K562 (cell line): Measurements from ENCODE around the gene SYNCRIP. TPM values are rescaled to one million over a fixed set of nuclear protein-coding genes. Genes with fewer than 3 reads are reported as not detected.

Experiments
- ATAC-seq: fragments of 200-7000 bp; cut with Tn5 transposase; 3 replicates; pipeline ENCODE4 v1.9.1; 2020; ENCODE audit warnings: moderate library complexity
- BruUV-seq: library from RNA; stranded (reverse); fragments of 400-500 nt; replicated peaks from 2 replicates; lab custom pipeline; 2021; lab: Mats Ljungman, UMichigan
- CTCF ChIA-PET: fragments of 300-600 bp; formaldehyde crosslinking; extraction: SDS; loops from one replicate; lab custom pipeline; 2021; ENCODE audit warnings: low intra/inter-chr PET ratio; lab: Yijun Ruan, JAX
- POLR2A ChIA-PET: fragments of 300-600, 350-650 bp; sonication (Branson Sonifier 250); formaldehyde crosslinking; extraction: SDS; loops from one replicate; lab custom pipeline; 2021; ENCODE audit warnings: antibody characterized with exemption, inconsistent platforms; lab: Yijun Ruan, JAX
- DNase-seq, 4 experiments: peaks; one replicate each; pipeline versions ENCODE4 v3.0.0 to v3.0.0-alpha.2; 2011 to 2018; ENCODE audit warnings: low spot score in 3 of 4, mixed read lengths in 3 of 4; ENCODE audit errors: extremely low read depth in 1 of 4
- FAIRE-seq: peaks from 2 replicates; lab custom pipeline; 2011; peaks lifted over from hg19 to GRCh38; lab: Jason Lieb, UNC
- H2AFZ ChIP-seq: 2 replicates; pipeline ENCODE4 v1.6.0; 2011; ENCODE audit warnings: low read depth, low read length, control low read depth, inconsistent platforms
- H3K27ac ChIP-seq: fragments of 200-600 bp; 3 replicates; pipeline ENCODE4 v1.8.0; 2011; ENCODE audit warnings: low read depth, mild to moderate bottlenecking, control low read depth, inconsistent platforms, low read length, moderate library complexity, mixed read lengths; ENCODE audit errors: extremely low read depth
- H3K27me3 ChIP-seq, 2 experiments: fragments of 300-600 bp in 1 of 2; 2 replicates in 1 of 2; 3 replicates in 1 of 2; pipeline versions ENCODE4 v1.6.0 to v1.8.0; 2011; ENCODE audit warnings: inconsistent platforms in 2 of 2, low read length in 2 of 2, mild to moderate bottlenecking in 1 of 2, mixed read lengths in 1 of 2, moderate library complexity in 1 of 2; ENCODE audit not compliant: control insufficient read depth in 2 of 2, insufficient read depth in 2 of 2
- H3K36me3 ChIP-seq: fragments of 300-600 bp; 3 replicates; pipeline ENCODE4 v1.8.0; 2011; ENCODE audit warnings: mild to moderate bottlenecking, low read length, inconsistent platforms; ENCODE audit not compliant: control insufficient read depth, insufficient read depth
- H3K4me1 ChIP-seq, 2 experiments: fragments of 200-600 bp in 1 of 2; replicated peaks in 1 of 2; 2 replicates in 1 of 2; 3 replicates in 1 of 2; pipeline versions ENCODE4 v1.5.1 to v1.8.0; 2011; ENCODE audit warnings: inconsistent platforms in 2 of 2, low read length in 2 of 2, mild to moderate bottlenecking in 1 of 2, mixed read lengths in 1 of 2, moderate library complexity in 1 of 2; ENCODE audit not compliant: control insufficient read depth in 2 of 2, insufficient read depth in 2 of 2
- H3K4me2 ChIP-seq: 2 replicates; pipeline ENCODE4 v1.6.1; 2011; ENCODE audit warnings: low read length, control low read depth, inconsistent platforms, mixed read lengths; ENCODE audit not compliant: insufficient read depth
- H3K4me3 ChIP-seq: fragments of 200-600 bp; sonication (generic), shearing (Covaris generic); 2 replicates; pipeline ENCODE4 v1.5.1; 2016; ENCODE audit warnings: control low read depth, inconsistent platforms
- H3K79me2 ChIP-seq: fragments of 200-600 bp; 3 replicates; pipeline ENCODE4 v1.8.0; 2011; ENCODE audit warnings: low read length, inconsistent platforms; ENCODE audit not compliant: control insufficient read depth, insufficient read depth
- H3K9ac ChIP-seq, 2 experiments: 2 replicates each; pipeline versions ENCODE4 v1.6.0 to v1.6.1; 2011; ENCODE audit warnings: low read depth in 2 of 2, low read length in 2 of 2, control low read depth in 1 of 2, inconsistent platforms in 1 of 2, mild to moderate bottlenecking in 1 of 2, mixed read lengths in 1 of 2; ENCODE audit not compliant: insufficient read depth in 1 of 2
- H3K9me1 ChIP-seq: one replicate; pipeline ENCODE4 v1.6.0; 2011; ENCODE audit warnings: inconsistent platforms, mild to moderate bottlenecking, low read length, moderate library complexity; ENCODE audit not compliant: control insufficient read depth, insufficient read depth
- H3K9me3 ChIP-seq: replicated peaks from 2 replicates; pipeline ENCODE4 v1.5.1; 2011; ENCODE audit warnings: low read depth, low read length, inconsistent platforms; ENCODE audit not compliant: control insufficient read depth, insufficient read depth
- H4K20me1 ChIP-seq: replicated peaks from 2 replicates; pipeline ENCODE4 v1.6.1; 2011; ENCODE audit warnings: low read length, inconsistent platforms, mixed read lengths; ENCODE audit not compliant: control insufficient read depth, insufficient read depth
- C11orf30 ChIP-seq: fragments of 450-650 bp; IDR thresholded peaks from 2 replicates; pipeline ENCODE4 v1.6.1; 2016; ENCODE audit warnings: low read depth, mild to moderate bottlenecking
- FOXA1 ChIP-seq: fragments of 450-650 bp; IDR thresholded peaks from 2 replicates; pipeline ENCODE4 v1.6.1; 2016; ENCODE audit warnings: mild to moderate bottlenecking, borderline replicate concordance
- HMG20B ChIP-seq: fragments of 250-450 bp; sonication (Bioruptor Pico); IDR thresholded peaks from 2 replicates; pipeline ENCODE4 v1.5.0; 2021; ENCODE audit warnings: mild to moderate bottlenecking
- MAFF ChIP-seq: IDR thresholded peaks from 2 replicates; pipeline ENCODE4 v1.6.1; 2012; ENCODE audit warnings: low read length, improper control_type of control experiment
- NEUROD1 ChIP-seq: fragments of 150-350 bp; IDR thresholded peaks from 2 replicates; pipeline ENCODE4 v1.6.1; 2014; ENCODE audit warnings: borderline replicate concordance, low read length, low read depth; ENCODE audit not compliant: partially characterized antibody
- NFE2 ChIP-seq: IDR thresholded peaks from 2 replicates; pipeline ENCODE4 v1.6.1; 2014; ENCODE audit warnings: antibody characterized with exemption, low read depth
- RBM25 ChIP-seq: fragments of 200-400 bp; formaldehyde crosslinking; IDR thresholded peaks from 2 replicates; pipeline ENCODE4 v1.6.1; 2018; ENCODE audit warnings: low read length, low read depth, moderate library complexity; ENCODE audit not compliant: severe bottlenecking
- SIN3B ChIP-seq: fragments of 450-650 bp; IDR thresholded peaks from 2 replicates; pipeline ENCODE4 v1.6.1; 2017; ENCODE audit warnings: low read depth, mild to moderate bottlenecking, moderate library complexity
- SMC3 ChIP-seq: conservative IDR thresholded peaks from 2 replicates; pipeline ENCODE4 v1.6.1; 2011; ENCODE audit warnings: low read depth, low read length, improper control_type of control experiment; ENCODE audit not compliant: insufficient read depth
- STAT5A ChIP-seq: IDR thresholded peaks from 2 replicates; pipeline ENCODE4 v1.6.1; 2012; ENCODE audit warnings: low read length, inconsistent platforms, borderline replicate concordance
- ZNF316 ChIP-seq: fragments of 450-650 bp; IDR thresholded peaks from 2 replicates; pipeline ENCODE4 v1.6.1; 2016
- ZNF707 ChIP-seq: fragments of 250-450 bp; sonication (Bioruptor Pico); conservative IDR thresholded peaks from 2 replicates; pipeline ENCODE4 v1.8.0; 2022; ENCODE audit warnings: inconsistent platforms, mild to moderate bottlenecking, moderate library complexity
- WGBS: fragments of 100-300 bp; shearing (Covaris generic); methylation state at CpG from one replicate; pipeline ENCODE4 v1.1.6; 2016; ENCODE audit warnings: low coverage, mixed read lengths; ENCODE audit not compliant: insufficient coverage; ENCODE audit errors: missing lambda C conversion rate; 5-methylcytosine and 5-hydroxymethylcytosine counted together
- in situ Hi-C: fragments of 300-500 bp; cut with MboI; formaldehyde crosslinking; loops from 4 replicates; pipeline ENCODE4 v1.15.0; 2018; ENCODE audit warnings: inconsistent platforms, mixed read lengths
- intact Hi-C: fragments of 100-400 bp; cut with micrococcal nuclease; formaldehyde crosslinking; loops from 2 replicates; pipeline ENCODE4 v1.14.2; 2022
- polyA plus RNA-seq, 8 experiments: library from polyadenylated mRNA; depleted of rRNA in 4 of 8; stranded (reverse) in 5 of 8; unstranded in 3 of 8; fragments of >200 nt; fragmentation: Nextera tagmentation in 2 of 8; fragmentation: Illumina TruSeq in 1 of 8; extraction: Ambion mirVana in 2 of 8; extraction: Trizol in 1 of 8; gene quantifications; 2 replicates each; pipeline versions ENCODE4 v1.2.1 to v1.2.3, GENCODE V29; 2011 to 2014; ENCODE audit warnings: inconsistent platforms in 1 of 8, missing spikeins in 1 of 8
- total RNA-seq, 7 experiments: library from RNA; depleted of rRNA in 6 of 7; stranded (reverse); fragments of >200 nt in 6 of 7; fragmentation: Illumina TruSeq in 2 of 7; extraction: Trizol in 2 of 7; gene quantifications; 2 replicates each; pipeline versions ENCODE4 v1.2.1 to v1.2.3, GENCODE V29; 2011 to 2021; ENCODE audit warnings: low replicate concordance in 1 of 7
- TF ChIP-seq, protein P1 (sequence below): fragments of 250-450 bp; sonication (Bioruptor Pico); IDR thresholded peaks from 2 replicates; pipeline ENCODE4 v1.5.0; 2021
- TF ChIP-seq, protein P2 (sequence below), 2 experiments: fragments of 450-650 bp in 1 of 2; sonication (generic) in 1 of 2; formaldehyde crosslinking; conservative IDR thresholded peaks; 2 replicates each; pipeline versions ENCODE4 v1.4.0 to v1.8.1; 2020 to 2022; ENCODE audit warnings: mild to moderate bottlenecking in 1 of 2, missing genetic modification reagents in 1 of 2
- TF ChIP-seq, protein P3 (sequence below): fragments of 450-650 bp; IDR thresholded peaks from 2 replicates; pipeline ENCODE4 v1.6.1; 2016; ENCODE audit warnings: antibody characterized with exemption
- TF ChIP-seq, protein P4 (sequence below): sonication (generic); formaldehyde crosslinking; IDR thresholded peaks from 2 replicates; pipeline ENCODE4 v1.8.0; 2022; ENCODE audit warnings: mild to moderate bottlenecking, missing genetic modification reagents

SYNCRIP gene
- total and polyA plus RNA-seq, 9 of the 15 experiments (the other 6 are each of a cell fraction or from before 2014, with no cell fraction given), result 46.5 to 295 (median 140) TPM

DNA sequence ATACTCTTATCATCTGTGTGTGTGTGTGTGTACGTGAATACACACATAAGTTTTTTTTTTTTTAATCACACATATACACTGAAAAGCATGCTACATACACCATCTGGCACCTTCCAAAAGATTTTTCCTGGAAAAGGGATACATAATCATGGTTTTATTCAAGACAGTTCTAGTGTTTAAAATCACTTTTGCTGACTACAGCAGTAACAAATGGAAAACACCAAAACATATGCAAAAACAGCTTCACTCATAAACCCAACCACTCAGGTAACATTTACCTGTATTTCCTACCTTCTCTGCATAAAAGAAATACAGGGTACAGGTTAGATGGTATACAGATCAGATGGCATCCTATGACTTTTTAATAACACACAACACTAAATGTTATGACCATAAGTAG, 51.5 kb downstream of the SYNCRIP start:
- FAIRE-seq, result no peak
- TF ChIP-seq ZNF316 (peak; percentile 53), STAT5A (no peak), SIN3B (no peak), NEUROD1 (no peak), C11orf30 (peak; percentile 42; the same call in 1 of the 2 replicates), SMC3 (no peak), RBM25 (no peak), HMG20B (CRISPR knock-in tag) (no peak), NFE2 (no peak), FOXA1 (no peak), ZNF707 (CRISPR knock-in tag) (no peak), MAFF (peak; percentile 13; the same call in 1 of the 2 replicates)
- TF ChIP-seq, protein P1, sequence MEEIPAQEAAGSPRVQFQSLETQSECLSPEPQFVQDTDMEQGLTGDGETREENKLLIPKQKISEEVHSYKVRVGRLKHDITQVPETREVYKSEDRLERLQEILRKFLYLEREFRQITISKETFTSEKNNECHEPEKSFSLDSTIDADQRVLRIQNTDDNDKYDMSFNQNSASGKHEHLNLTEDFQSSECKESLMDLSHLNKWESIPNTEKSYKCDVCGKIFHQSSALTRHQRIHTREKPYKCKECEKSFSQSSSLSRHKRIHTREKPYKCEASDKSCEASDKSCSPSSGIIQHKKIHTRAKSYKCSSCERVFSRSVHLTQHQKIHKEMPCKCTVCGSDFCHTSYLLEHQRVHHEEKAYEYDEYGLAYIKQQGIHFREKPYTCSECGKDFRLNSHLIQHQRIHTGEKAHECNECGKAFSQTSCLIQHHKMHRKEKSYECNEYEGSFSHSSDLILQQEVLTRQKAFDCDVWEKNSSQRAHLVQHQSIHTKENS (CRISPR knock-in tag), result no peak
- TF ChIP-seq, protein P2, sequence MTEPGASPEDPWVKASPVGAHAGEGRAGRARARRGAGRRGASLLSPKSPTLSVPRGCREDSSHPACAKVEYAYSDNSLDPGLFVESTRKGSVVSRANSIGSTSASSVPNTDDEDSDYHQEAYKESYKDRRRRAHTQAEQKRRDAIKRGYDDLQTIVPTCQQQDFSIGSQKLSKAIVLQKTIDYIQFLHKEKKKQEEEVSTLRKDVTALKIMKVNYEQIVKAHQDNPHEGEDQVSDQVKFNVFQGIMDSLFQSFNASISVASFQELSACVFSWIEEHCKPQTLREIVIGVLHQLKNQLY (CRISPR knock-in tag; conservative IDR thresholded peaks at IDR 0.05), result no peak
- TF ChIP-seq, protein P3, sequence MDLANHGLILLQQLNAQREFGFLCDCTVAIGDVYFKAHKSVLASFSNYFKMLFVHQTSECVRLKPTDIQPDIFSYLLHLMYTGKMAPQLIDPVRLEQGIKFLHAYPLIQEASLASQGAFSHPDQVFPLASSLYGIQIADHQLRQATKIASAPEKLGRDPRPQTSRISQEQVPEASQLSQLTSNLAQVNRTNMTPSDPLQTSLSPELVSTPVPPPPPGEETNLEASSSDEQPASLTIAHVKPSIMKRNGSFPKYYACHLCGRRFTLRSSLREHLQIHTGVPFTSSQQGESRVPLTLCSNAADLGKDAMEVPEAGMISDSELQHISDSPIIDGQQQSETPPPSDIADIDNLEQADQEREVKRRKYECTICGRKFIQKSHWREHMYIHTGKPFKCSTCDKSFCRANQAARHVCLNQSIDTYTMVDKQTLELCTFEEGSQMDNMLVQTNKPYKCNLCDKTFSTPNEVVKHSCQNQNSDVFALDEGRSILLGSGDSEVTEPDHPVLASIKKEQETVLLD, result no peak
- TF ChIP-seq, protein P4, sequence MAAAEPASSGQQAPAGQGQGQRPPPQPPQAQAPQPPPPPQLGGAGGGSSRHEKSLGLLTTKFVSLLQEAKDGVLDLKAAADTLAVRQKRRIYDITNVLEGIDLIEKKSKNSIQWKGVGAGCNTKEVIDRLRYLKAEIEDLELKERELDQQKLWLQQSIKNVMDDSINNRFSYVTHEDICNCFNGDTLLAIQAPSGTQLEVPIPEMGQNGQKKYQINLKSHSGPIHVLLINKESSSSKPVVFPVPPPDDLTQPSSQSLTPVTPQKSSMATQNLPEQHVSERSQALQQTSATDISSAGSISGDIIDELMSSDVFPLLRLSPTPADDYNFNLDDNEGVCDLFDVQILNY (CRISPR knock-in tag), result no peak
- TF ChIP-seq, all 486 proteins: peak for 3
- 100% methylated on average over 1 of the region's 1 CpG for WGBS
- Histone ChIP-seq H4K20me1 (no peaks in the 10 kb centered on the region), H3K4me2 (no peak overlapping the region), H3K4me3 (no peak overlapping the region), H3K9me1 (no peaks in the 10 kb centered on the region), H3K79me2 (peaks cover 88% of the 10 kb centered on the region), H2AFZ (no peak overlapping the region), H3K27ac (no peak overlapping the region), H3K27me3 (no peaks in the 10 kb centered on the region), H3K9me3 (peaks cover 3% of the 10 kb centered on the region), H3K36me3 (peaks cover 20% of the 10 kb centered on the region; the same call in 2 of the 3 replicates), H3K4me1 (peaks cover 10 to 16% of the 10 kb centered on the region in 2 experiments; a peak in 4 of 5 replicates), H3K9ac (no peak overlapping the region)
- ChIA-PET CTCF (no interaction called here), POLR2A (interaction anchor here (1.2 to 3.2 kb wide), 2 partner anchors 10 to 88 kb away, joined by 3 to 14 read pairs; no protein-coding TSS in a partner anchor)
- no peak for DNase-seq
- in situ Hi-C loops, result no loop called here
- no peak for ATAC-seq
- no TSS peak for BruUV-seq
- intact Hi-C loops, result loop anchor here (5.0 kb wide), 1 partner anchor 86 kb away; no protein-coding TSS in a partner anchor
